ENCODE results near the gene MAP2K6.
A peak's percentile ranks its signal among the peaks of the same experiment; 100 is the strongest.

Gene MAP2K6

DNA sequence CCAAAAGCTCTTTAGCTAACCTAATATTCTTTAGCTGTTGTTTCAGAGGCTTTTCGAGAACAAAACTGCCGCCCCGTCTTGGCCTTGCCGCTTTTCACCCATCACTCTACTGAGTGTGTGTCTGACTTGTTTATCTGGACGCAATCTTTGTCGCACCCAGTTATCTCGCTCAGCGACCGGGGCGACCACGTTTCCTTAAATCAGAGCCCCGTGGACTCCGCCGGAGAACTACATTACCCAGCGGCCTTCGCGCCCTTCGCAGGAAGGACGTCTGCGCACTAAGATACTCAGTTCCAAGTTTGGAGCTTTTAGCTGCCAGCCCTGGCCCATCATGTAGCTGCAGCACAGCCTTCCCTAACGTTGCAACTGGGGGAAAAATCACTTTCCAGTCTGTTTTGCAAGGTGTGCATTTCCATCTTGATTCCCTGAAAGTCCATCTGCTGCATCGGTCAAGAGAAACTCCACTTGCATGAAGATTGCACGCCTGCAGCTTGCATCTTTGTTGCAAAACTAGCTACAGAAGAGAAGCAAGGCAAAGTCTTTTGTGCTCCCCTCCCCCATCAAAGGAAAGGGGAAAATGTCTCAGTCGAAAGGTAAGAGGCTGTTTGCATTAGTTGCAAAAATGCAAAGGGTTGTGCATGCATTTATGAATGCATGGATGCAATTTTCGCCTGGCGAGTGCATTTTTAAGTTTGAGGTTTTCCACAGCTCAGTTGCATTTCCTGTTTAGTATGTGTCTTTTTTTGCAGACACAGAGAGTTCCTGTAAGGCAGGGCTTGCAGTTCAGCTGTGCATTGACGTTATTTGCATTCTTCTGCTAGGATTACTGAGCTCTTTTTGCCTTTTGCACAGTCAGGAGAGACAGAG lies at the start of gene MAP2K6:
Gene MAP2K6, plus strand, starts transcription at position 290 of the 867 bp plus-strand sequence. Its CDS starts 288 bp downstream, at position 578.
- Histone ChIP-seq H3K36me3 (no peaks in the 10 kb centered on the region), H3K9me3 (no peaks in the 10 kb centered on the region), H3K27ac (peak within 1 kb of the TSS; percentile 47), H3K27me3 (no peaks in the 10 kb centered on the region), H3K4me1 (ENCODE audit: control insufficient read depth in 1 of 2, insufficient read depth in 1 of 2, low read depth in 1 of 2, low read length in 1 of 2) (peaks cover 15 to 19% of the 10 kb centered on the region in 2 experiments), H3K4me3 (ENCODE audit: low read depth in 1 of 2, low read length in 1 of 2) (peak within 1 kb of the TSS; percentile 58 to 59)
- TF ChIP-seq, protein P1, sequence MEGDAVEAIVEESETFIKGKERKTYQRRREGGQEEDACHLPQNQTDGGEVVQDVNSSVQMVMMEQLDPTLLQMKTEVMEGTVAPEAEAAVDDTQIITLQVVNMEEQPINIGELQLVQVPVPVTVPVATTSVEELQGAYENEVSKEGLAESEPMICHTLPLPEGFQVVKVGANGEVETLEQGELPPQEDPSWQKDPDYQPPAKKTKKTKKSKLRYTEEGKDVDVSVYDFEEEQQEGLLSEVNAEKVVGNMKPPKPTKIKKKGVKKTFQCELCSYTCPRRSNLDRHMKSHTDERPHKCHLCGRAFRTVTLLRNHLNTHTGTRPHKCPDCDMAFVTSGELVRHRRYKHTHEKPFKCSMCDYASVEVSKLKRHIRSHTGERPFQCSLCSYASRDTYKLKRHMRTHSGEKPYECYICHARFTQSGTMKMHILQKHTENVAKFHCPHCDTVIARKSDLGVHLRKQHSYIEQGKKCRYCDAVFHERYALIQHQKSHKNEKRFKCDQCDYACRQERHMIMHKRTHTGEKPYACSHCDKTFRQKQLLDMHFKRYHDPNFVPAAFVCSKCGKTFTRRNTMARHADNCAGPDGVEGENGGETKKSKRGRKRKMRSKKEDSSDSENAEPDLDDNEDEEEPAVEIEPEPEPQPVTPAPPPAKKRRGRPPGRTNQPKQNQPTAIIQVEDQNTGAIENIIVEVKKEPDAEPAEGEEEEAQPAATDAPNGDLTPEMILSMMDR (IDR thresholded peaks at IDR 0.05) = no peak

GRCh38 chr17:69367298-69367697 lies 47.2 kb upstream of the MAP2K6 start:
- Histone ChIP-seq H3K9me3 (no peaks in the 10 kb centered on the region), H3K4me3 (ENCODE audit: low read depth in 1 of 2, low read length in 1 of 2) (no peak overlapping the region), H3K4me1 (ENCODE audit: control insufficient read depth in 1 of 2, insufficient read depth in 1 of 2, low read depth in 1 of 2, low read length in 1 of 2) (peaks cover 5 to 14% of the 10 kb centered on the region in 2 experiments), H3K27me3 (no peaks in the 10 kb centered on the region), H3K36me3 (no peaks in the 10 kb centered on the region), H3K27ac (no peak overlapping the region)
- TF ChIP-seq, protein P1 (IDR thresholded peaks at IDR 0.05) = no peak

DNA sequence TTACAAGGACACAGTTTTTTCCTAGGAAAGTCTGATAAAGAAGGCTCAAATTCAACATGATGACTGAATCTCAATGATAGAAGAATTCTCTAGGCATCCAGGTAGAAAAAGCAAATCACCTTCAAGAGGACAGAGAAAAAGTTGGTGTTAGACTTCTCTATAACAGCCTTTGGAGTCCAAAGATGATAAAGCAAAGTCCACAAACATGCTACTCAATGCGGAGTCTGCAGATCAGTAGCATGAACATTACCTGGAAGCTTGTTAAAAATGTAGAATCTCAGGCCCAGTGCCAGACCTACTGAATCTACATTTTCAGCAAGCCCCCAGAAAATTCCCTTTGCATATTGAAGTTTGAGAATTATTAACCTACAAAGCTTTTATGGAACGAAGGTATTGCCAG lies 41.4 kb upstream of the MAP2K6 start:
- Histone ChIP-seq H3K36me3 (no peaks in the 10 kb centered on the region), H3K27me3 (no peaks in the 10 kb centered on the region), H3K4me3 (ENCODE audit: low read depth in 1 of 2, low read length in 1 of 2) (no peak overlapping the region), H3K9me3 (no peaks in the 10 kb centered on the region), H3K27ac (no peak overlapping the region), H3K4me1 (ENCODE audit: control insufficient read depth in 1 of 2, insufficient read depth in 1 of 2, low read depth in 1 of 2, low read length in 1 of 2) (peaks cover 22 to 50% of the 10 kb centered on the region in 2 experiments)
- TF ChIP-seq, protein P1 (IDR thresholded peaks at IDR 0.05) = no peak

- Histone ChIP-seq H3K27me3 (no peaks in the 10 kb centered on the region), H3K4me1 (ENCODE audit: control insufficient read depth in 1 of 2, insufficient read depth in 1 of 2, low read depth in 1 of 2, low read length in 1 of 2) (peaks cover 22 to 50% of the 10 kb centered on the region in 2 experiments), H3K27ac (peak overlapping the region; percentile 46), H3K36me3 (no peaks in the 10 kb centered on the region), H3K9me3 (no peaks in the 10 kb centered on the region), H3K4me3 (ENCODE audit: low read depth in 1 of 2, low read length in 1 of 2) (peak overlapping the region in 1 of 2 experiments; percentile 7)
- TF ChIP-seq, protein P1 (IDR thresholded peaks at IDR 0.05) = no peak
Observed at GRCh38 chr17:69375229-69375628, 39.3 kb upstream of the MAP2K6 start.

- no peaks in the 10 kb centered on the region for H3K9me3 ChIP-seq
- no peak overlapping the region for H3K27ac ChIP-seq
- H3K36me3 ChIP-seq = no peaks in the 10 kb centered on the region
- TF ChIP-seq, protein P1 (IDR thresholded peaks at IDR 0.05) = no peak
- peaks cover 22% of the 10 kb centered on the region for H3K27me3 ChIP-seq
- no peaks in the 10 kb centered on the region for H3K4me1 ChIP-seq (ENCODE audit: control insufficient read depth in 1 of 2, insufficient read depth in 1 of 2, low read depth in 1 of 2, low read length in 1 of 2)
- no peak overlapping the region for H3K4me3 ChIP-seq (ENCODE audit: low read depth in 1 of 2, low read length in 1 of 2)
Observed at GRCh38 chr17:69388822-69389442, 25.6 kb upstream of the MAP2K6 start.

All from neutrophil (primary cell).